ENCODE results near the gene MRPL36. TPM values are rescaled to one million over a fixed set of nuclear protein-coding genes. Genes with fewer than 3 reads are reported as not detected.

Gene MRPL36
- total and polyA plus RNA-seq, 9 of the 15 experiments (the other 6 are each of a cell fraction or from before 2014, with no cell fraction given): 78.3 to 557 (median 124) TPM

Other genes with a start within 250 kb of the MRPL36 start
- 187 and 258 TPM in 2 replicates for gene NDUFS6, start 1.6 kb upstream of the MRPL36 start, total RNA-seq (2014; rRNA removed)
- 61.1 and 77.0 TPM in 2 replicates for gene NDUFS6, start 1.6 kb upstream of the MRPL36 start, total RNA-seq (2014; rRNA removed; fragmentation: Illumina TruSeq; extraction: Trizol)
- 154 and 169 TPM in 2 replicates for gene NDUFS6, start 1.6 kb upstream of the MRPL36 start, total RNA-seq (2015; rRNA removed; fragmentation: Illumina TruSeq; extraction: Trizol)
- 97.2 and 104 TPM in 2 replicates for gene NDUFS6, start 1.6 kb upstream of the MRPL36 start, total RNA-seq (2021)
- gene NDUFS6, start 1.6 kb upstream of the MRPL36 start, polyA plus RNA-seq (2011; rRNA removed): 52.7 and 54.7 TPM in 2 replicates
- gene NDUFS6, start 1.6 kb upstream of the MRPL36 start, polyA plus RNA-seq (2014; fragmentation: Illumina TruSeq; extraction: Trizol): 73.1 and 114 TPM in 2 replicates
- 10 to 100 TPM; 36.1 to 67.5 TPM for gene NDUFS6, start 1.6 kb upstream of the MRPL36 start, polyA plus RNA-seq (2014; fragmentation: Nextera tagmentation; extraction: Ambion mirVana)
- gene NDUFS6, start 1.6 kb upstream of the MRPL36 start, polyA plus RNA-seq (2014; rRNA removed): 238 and 291 TPM in 2 replicates
- not detected in 2 replicates for gene IRX4, start 83.1 kb upstream of the MRPL36 start, total RNA-seq (2014; rRNA removed)
- not detected in 2 replicates for gene IRX4, start 83.1 kb upstream of the MRPL36 start, total RNA-seq (2014; rRNA removed; fragmentation: Illumina TruSeq; extraction: Trizol)
- gene IRX4, start 83.1 kb upstream of the MRPL36 start, total RNA-seq (2015; rRNA removed; fragmentation: Illumina TruSeq; extraction: Trizol): not detected in 2 replicates
- gene IRX4, start 83.1 kb upstream of the MRPL36 start, total RNA-seq (2021): not detected in 2 replicates
- gene IRX4, start 83.1 kb upstream of the MRPL36 start, polyA plus RNA-seq (2011; rRNA removed): not detected in 2 replicates
- gene IRX4, start 83.1 kb upstream of the MRPL36 start, polyA plus RNA-seq (2014; fragmentation: Illumina TruSeq; extraction: Trizol): not detected in 2 replicates
- not detected for gene IRX4, start 83.1 kb upstream of the MRPL36 start, polyA plus RNA-seq (2014; fragmentation: Nextera tagmentation; extraction: Ambion mirVana)
- not detected in 2 replicates for gene IRX4, start 83.1 kb upstream of the MRPL36 start, polyA plus RNA-seq (2014; rRNA removed)

All from K562 (cell line).